Neuron (in vitro differentiated cells): ENCODE measurements around the gene SLC33A1.
"Not testable (repeated sequence)": the region's sequence is repeated elsewhere in the genome, so short reads cannot be mapped to it uniquely, and the experiment has no call there.

Source experiments
- H2AFZ ChIP-seq: one replicate; pipeline ENCODE4 v1.6.1; 2013; ENCODE audit warnings: low read depth, mild to moderate bottlenecking, inconsistent platforms, low read length, moderate library complexity
- H3K27me3 ChIP-seq: one replicate; pipeline ENCODE4 v1.6.1; 2013; ENCODE audit warnings: low read length; ENCODE audit not compliant: insufficient read depth
- H3K36me3 ChIP-seq: one replicate; pipeline ENCODE4 v1.6.1; 2013; ENCODE audit warnings: low read length; ENCODE audit not compliant: insufficient read depth
- H3K4me1 ChIP-seq: one replicate; pipeline ENCODE4 v1.6.1; 2013; ENCODE audit warnings: low read length; ENCODE audit not compliant: insufficient read depth
- H3K4me3 ChIP-seq: 2 replicates; pipeline ENCODE4 v1.5.1; 2013; ENCODE audit warnings: mild to moderate bottlenecking, low read length, moderate library complexity
- H3K9me3 ChIP-seq: one replicate; pipeline ENCODE4 v1.6.1; 2013; ENCODE audit warnings: low read length

Gene SLC33A1

GRCh38 chr3:155852341-155852740, 1.9 kb downstream of the SLC33A1 start:
- Histone ChIP-seq H3K9me3 (no peaks in the 10 kb centered on the region), H3K4me1 (peaks cover 24% of the 10 kb centered on the region), H3K4me3 (peak overlapping the region; percentile 79), H3K36me3 (peaks cover 5% of the 10 kb centered on the region), H3K27me3 (no peaks in the 10 kb centered on the region), H2AFZ (no peak overlapping the region)

- not testable (repeated sequence) for H3K36me3 ChIP-seq, H3K9me3 ChIP-seq, H3K27me3 ChIP-seq, H2AFZ ChIP-seq, H3K4me3 ChIP-seq
- peaks cover 22% of the 10 kb centered on the region for H3K4me1 ChIP-seq
Measured at GRCh38 chr3:155849404-155849803, 4.8 kb downstream of the SLC33A1 start.

- H3K27me3 ChIP-seq, result no peaks in the 10 kb centered on the region
- peaks cover 18% of the 10 kb centered on the region for H3K4me1 ChIP-seq
- H3K36me3 ChIP-seq, result peaks cover 6% of the 10 kb centered on the region
- H2AFZ ChIP-seq, result no peak overlapping the region
- no peak overlapping the region for H3K4me3 ChIP-seq
- H3K9me3 ChIP-seq, result no peaks in the 10 kb centered on the region
Measured at GRCh38 chr3:155847993-155848392, 6.2 kb downstream of the SLC33A1 start.

GRCh38 chr3:155846119-155846518, 8.1 kb downstream of the SLC33A1 start:
- Histone ChIP-seq H3K9me3 (no peaks in the 10 kb centered on the region), H3K36me3 (peaks cover 9% of the 10 kb centered on the region), H3K4me1 (peaks cover 2% of the 10 kb centered on the region), H2AFZ (no peak overlapping the region), H3K4me3 (no peak overlapping the region), H3K27me3 (no peaks in the 10 kb centered on the region)

- H3K4me3 ChIP-seq, result no peak overlapping the region
Measured at GRCh38 chr3:155843569-155843968, 10.7 kb downstream of the SLC33A1 start.

GRCh38 chr3:155835341-155836071, 18.7 kb downstream of the SLC33A1 start:
- peaks cover 8% of the 10 kb centered on the region for H3K36me3 ChIP-seq
- no peak overlapping the region for H3K4me3 ChIP-seq
- H3K27me3 ChIP-seq, result no peaks in the 10 kb centered on the region
- no peaks in the 10 kb centered on the region for H3K9me3 ChIP-seq
- no peaks in the 10 kb centered on the region for H3K4me1 ChIP-seq
- no peak overlapping the region for H2AFZ ChIP-seq

More at GRCh38 chr3:155843569-155843968, 10.7 kb downstream of the SLC33A1 start:
- H2AFZ ChIP-seq, result no peak overlapping the region
- H3K36me3 ChIP-seq, result peaks cover 9% of the 10 kb centered on the region
- H3K9me3 ChIP-seq, result no peaks in the 10 kb centered on the region
- H3K4me1 ChIP-seq, result peaks cover 2% of the 10 kb centered on the region
- no peaks in the 10 kb centered on the region for H3K27me3 ChIP-seq

GRCh38 chr3:155828490-155829098, 25.6 kb downstream of the SLC33A1 start:
- H3K4me1 ChIP-seq, H2AFZ ChIP-seq, H3K4me3 ChIP-seq, H3K9me3 ChIP-seq, H3K27me3 ChIP-seq: not testable (repeated sequence)
- peaks cover 17% of the 10 kb centered on the region for H3K36me3 ChIP-seq

GRCh38 chr3:155815030-155815545, 39.1 kb downstream of the SLC33A1 start:
- Histone ChIP-seq H3K27me3 (no peaks in the 10 kb centered on the region), H3K4me3 (no peak overlapping the region), H3K9me3 (no peaks in the 10 kb centered on the region), H2AFZ (no peak overlapping the region), H3K4me1 (no peaks in the 10 kb centered on the region), H3K36me3 (no peaks in the 10 kb centered on the region)

- H3K27me3 ChIP-seq, H3K9me3 ChIP-seq, H3K4me3 ChIP-seq, H3K4me1 ChIP-seq, H3K36me3 ChIP-seq, H2AFZ ChIP-seq: not testable (repeated sequence)
Measured at GRCh38 chr3:155813224-155813623, 41.0 kb downstream of the SLC33A1 start.

GRCh38 chr3:155809181-155809580, 45.0 kb downstream of the SLC33A1 start:
- Histone ChIP-seq H3K4me1 (no peaks in the 10 kb centered on the region), H3K27me3 (no peaks in the 10 kb centered on the region), H3K9me3 (no peaks in the 10 kb centered on the region), H3K4me3 (no peak overlapping the region), H2AFZ (no peak overlapping the region), H3K36me3 (no peaks in the 10 kb centered on the region)

GRCh38 chr3:155807823-155808222, 46.4 kb downstream of the SLC33A1 start:
- H3K4me3 ChIP-seq, result no peak overlapping the region
- no peaks in the 10 kb centered on the region for H3K27me3 ChIP-seq
- no peaks in the 10 kb centered on the region for H3K36me3 ChIP-seq
- H3K9me3 ChIP-seq, result no peaks in the 10 kb centered on the region
- H2AFZ ChIP-seq, result no peak overlapping the region
- H3K4me1 ChIP-seq, result no peaks in the 10 kb centered on the region

GRCh38 chr3:155805802-155806618, 48.2 kb downstream of the SLC33A1 start, which contains the start of gene C3orf33:
C3orf33 (minus strand) TSS chr3:155806278; CDS start chr3:155806252, 26 bp downstream.
- Histone ChIP-seq H3K4me1 (no peaks in the 10 kb centered on the region), H2AFZ (peak within 1 kb of the TSS; percentile 75), H3K9me3 (no peaks in the 10 kb centered on the region), H3K4me3 (peak within 1 kb of the TSS; percentile 73), H3K36me3 (no peaks in the 10 kb centered on the region), H3K27me3 (no peaks in the 10 kb centered on the region)
